Measurements from ENCODE around the gene ARID4B.

GRCh38 chr1:235147269-235147668, 180.7 kb downstream of the ARID4B start:
- TF ChIP-seq REST (IDR thresholded peaks at IDR 0.05; ENCODE audit: borderline replicate concordance in 1 of 2, low read depth in 1 of 2, low read length in 2 of 2) (no peak), CTCF (CRISPR knock-in tag; IDR thresholded peaks at IDR 0.05) (no peak), KDM5A (IDR thresholded peaks at IDR 0.05; ENCODE audit: borderline replicate concordance, low read length) (no peak), ZXDC (CRISPR knock-in tag; IDR thresholded peaks at IDR 0.05) (no peak), FOXO1 (CRISPR knock-in tag; IDR thresholded peaks at IDR 0.05) (no peak), CREB3 (CRISPR knock-in tag; IDR thresholded peaks at IDR 0.05) (no peak)

Data from HepG2 (cell line).